ENCODE results near the gene RNF114.

Gene RNF114

DNA sequence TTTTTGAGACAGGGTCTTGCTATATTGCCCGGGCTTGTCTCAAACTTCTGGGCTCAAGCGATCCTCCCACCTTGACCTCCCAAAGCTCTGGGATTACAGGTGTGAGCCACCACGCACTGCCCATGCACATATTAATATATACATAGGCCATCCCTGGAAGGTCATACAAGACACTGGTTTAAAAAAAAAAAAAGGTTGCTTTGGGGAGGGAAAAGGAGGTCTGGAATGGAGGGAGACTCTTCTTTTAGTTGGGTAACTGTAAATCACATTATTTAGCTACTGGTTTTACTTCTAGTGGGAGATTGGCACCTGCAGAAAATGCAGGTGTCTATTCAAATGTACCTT, 42.5 kb downstream of the RNF114 start:
- TF ChIP-seq, protein P1, sequence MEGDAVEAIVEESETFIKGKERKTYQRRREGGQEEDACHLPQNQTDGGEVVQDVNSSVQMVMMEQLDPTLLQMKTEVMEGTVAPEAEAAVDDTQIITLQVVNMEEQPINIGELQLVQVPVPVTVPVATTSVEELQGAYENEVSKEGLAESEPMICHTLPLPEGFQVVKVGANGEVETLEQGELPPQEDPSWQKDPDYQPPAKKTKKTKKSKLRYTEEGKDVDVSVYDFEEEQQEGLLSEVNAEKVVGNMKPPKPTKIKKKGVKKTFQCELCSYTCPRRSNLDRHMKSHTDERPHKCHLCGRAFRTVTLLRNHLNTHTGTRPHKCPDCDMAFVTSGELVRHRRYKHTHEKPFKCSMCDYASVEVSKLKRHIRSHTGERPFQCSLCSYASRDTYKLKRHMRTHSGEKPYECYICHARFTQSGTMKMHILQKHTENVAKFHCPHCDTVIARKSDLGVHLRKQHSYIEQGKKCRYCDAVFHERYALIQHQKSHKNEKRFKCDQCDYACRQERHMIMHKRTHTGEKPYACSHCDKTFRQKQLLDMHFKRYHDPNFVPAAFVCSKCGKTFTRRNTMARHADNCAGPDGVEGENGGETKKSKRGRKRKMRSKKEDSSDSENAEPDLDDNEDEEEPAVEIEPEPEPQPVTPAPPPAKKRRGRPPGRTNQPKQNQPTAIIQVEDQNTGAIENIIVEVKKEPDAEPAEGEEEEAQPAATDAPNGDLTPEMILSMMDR (IDR thresholded peaks at IDR 0.05; ENCODE audit: extremely low read depth, insufficient read depth, missing control alignments): no peak
- DNase-seq (ENCODE audit: low spot score): no peak
- in situ Hi-C loops (cut with MboI; ENCODE audit: low pct_unique_long_range_greater_than_20kb, low sequenced_read_pairs, unreplicated experiment): loop anchor here (10.0 to 25.0 kb wide), 2 partner anchors 96 to 209 kb away; partner anchors contain the start of gene CEBPB

DNA sequence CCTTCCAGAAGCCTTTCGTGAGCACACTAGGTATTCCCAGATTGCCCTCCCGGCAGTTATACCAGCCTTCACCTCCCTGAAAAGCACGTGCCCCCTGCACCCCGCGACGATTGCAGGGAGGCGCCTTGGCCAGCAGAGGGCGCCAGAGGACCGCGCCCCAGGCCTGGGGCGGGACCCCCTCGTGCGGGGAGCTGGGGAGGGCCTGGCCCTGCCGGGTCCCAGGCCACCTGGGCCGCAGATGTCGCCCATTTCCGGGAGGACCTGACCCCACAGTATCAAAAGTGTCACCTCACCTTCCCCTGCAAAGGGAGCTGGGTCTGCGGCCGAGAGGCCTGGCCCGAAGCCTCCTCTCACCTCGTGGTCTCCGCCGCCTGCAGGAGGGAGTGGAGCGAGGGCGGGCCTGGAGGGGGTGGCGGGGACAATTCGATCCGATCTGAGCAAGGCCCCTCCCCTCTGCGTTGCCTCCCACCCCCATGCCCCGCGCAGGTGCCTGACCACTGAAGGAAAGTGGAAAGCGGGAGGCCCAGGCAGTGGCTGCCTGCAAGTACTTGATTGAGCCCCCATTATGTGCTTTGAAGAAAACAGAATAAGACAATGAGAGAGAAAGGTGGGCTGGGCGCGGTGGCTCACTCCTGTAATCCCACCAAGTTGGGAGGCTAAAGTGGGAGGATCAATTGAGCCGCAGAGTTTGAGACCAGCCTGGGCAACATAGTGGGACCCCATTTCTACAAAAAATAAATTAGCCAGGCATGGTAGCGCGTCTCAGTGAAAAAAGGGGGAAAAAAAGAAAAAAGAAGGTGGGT, 43.0 kb downstream of the RNF114 start:
- in situ Hi-C loops (cut with MboI; ENCODE audit: low pct_unique_long_range_greater_than_20kb, low sequenced_read_pairs, unreplicated experiment): loop anchor here (10.0 to 25.0 kb wide), 2 partner anchors 96 to 208 kb away; partner anchors contain the start of gene CEBPB
- DNase-seq (ENCODE audit: low spot score): peak; percentile 80
- TF ChIP-seq, protein P1 (IDR thresholded peaks at IDR 0.05; ENCODE audit: extremely low read depth, insufficient read depth, missing control alignments): peak; percentile 96

DNA sequence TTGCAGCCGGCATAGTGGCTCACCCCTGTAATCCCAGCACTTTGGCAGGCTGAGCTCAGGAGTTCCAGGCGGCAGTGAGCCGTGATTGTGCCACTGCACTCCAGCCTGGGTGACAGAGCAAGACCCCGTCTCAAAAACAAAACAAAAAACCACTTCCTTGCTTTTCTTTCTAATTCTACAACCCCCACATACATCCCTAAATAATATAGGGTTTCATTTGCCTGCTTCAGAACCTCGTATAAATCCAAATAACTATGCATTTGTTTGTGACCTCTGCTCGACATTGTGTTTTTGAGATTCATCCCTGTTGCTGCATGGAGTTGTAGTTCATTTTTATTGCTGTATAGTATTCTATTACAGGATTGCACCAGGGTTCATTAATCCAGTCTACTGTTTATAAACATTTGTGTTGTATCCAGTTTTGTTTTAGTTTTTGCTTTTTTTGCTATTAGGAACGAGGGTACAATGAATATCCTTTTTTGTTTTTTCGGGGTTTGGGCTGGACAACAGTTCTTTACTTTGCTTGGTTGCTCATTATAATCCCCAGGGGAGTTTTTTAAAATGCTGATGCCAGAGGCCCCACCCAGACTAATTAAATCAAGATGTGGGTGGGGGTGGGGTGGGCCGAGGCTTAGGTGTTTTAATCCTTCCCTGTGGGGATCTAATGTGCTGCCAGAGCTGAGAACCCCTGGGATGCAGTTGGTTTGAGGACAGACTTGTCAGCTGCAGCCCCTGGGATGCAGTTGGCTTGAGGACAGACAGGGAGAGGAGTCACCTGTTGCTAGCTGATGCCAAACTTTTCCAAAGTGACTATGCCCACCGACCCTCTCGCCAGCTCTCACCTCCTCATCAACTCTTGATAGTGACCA, 44.2 kb downstream of the RNF114 start:
- in situ Hi-C loops (cut with MboI; ENCODE audit: low pct_unique_long_range_greater_than_20kb, low sequenced_read_pairs, unreplicated experiment): loop anchor here (25.0 kb wide), 1 partner anchor 207 kb away; the partner anchor contains the start of gene CEBPB
- DNase-seq (ENCODE audit: low spot score): no peak
- TF ChIP-seq, protein P1 (IDR thresholded peaks at IDR 0.05; ENCODE audit: extremely low read depth, insufficient read depth, missing control alignments): no peak

DNA sequence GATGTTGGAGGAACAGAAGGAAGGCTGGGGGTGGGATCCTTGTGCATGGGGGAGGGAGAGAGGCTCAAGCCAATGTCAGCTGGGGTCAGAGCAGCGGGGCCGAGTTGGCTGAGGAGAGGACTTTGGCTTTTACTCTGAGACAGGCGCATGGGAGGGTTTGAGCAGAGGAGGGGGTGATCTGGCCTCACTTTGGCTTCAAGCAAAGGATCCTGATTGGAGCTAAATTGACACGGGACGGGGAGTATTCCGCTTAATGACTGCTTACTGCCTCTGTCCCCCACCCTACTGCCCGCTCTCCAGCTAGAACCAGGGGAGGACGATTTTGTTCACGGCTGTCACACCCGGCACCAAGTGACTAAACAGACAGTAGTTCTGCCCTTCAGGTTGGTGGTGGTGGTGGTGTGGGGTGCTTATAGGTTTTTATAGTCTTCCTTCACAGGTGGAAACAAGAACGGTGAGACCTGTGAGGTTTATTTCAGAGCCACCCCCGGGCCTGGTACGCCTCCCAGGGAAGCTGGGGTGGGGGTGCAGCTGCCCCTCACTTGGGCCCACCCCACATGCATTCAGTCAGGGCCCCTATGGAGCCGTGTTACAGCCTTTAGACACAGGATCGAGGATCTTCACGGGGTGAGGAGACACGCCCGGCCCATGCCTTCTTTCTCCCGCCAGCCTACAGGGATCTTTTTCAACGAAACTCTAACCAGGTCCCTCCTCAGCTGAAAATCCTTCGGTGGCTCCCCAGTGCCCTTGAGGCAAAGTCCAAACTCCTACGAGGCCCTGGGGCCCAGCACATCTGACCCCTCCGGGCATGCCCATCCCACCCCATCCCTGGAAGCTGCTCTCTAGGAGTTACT, 45.2 kb downstream of the RNF114 start:
- TF ChIP-seq, protein P1 (IDR thresholded peaks at IDR 0.05; ENCODE audit: extremely low read depth, insufficient read depth, missing control alignments): no peak
- in situ Hi-C loops (cut with MboI; ENCODE audit: low pct_unique_long_range_greater_than_20kb, low sequenced_read_pairs, unreplicated experiment): loop anchor here (25.0 kb wide), 1 partner anchor 206 kb away; the partner anchor contains the start of gene CEBPB
- DNase-seq (ENCODE audit: low spot score): no peak

DNA sequence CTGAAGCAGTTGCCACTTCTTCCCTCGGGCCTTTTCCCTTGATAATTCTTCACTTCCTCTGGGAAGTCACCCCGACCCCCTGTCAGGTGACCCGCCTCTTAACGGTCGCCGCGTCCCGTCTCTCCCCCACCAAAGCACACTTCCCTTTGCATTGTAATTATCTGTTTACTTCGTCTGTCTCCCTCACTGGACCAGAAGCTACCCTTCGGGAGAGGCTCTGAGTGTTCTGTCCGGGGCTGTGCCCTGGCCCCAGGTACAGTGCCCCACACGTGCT, 45.8 kb downstream of the RNF114 start:
- in situ Hi-C loops (cut with MboI; ENCODE audit: low pct_unique_long_range_greater_than_20kb, low sequenced_read_pairs, unreplicated experiment): loop anchor here (25.0 kb wide), 1 partner anchor 205 kb away; the partner anchor contains the start of gene CEBPB
- TF ChIP-seq, protein P1 (IDR thresholded peaks at IDR 0.05; ENCODE audit: extremely low read depth, insufficient read depth, missing control alignments): no peak
- no peak for DNase-seq (ENCODE audit: low spot score)

All from GM13977 (cell line).